Sigmoid colon (tissue), 4 donors: ENCODE measurements around the gene HTT.

ENCODE experiments used
- CTCF ChIP-seq, 4 experiments: fragments of 450-650 bp in 3 of 4; fragments of 200-600 bp in 1 of 4; IDR thresholded peaks; one replicate each; pipeline ENCODE4 v1.5.1; 2016 to 2019; ENCODE audit warnings: antibody characterized with exemption in 4 of 4, mild to moderate bottlenecking in 3 of 4, moderate library complexity in 2 of 4
- POLR2AphosphoS5 ChIP-seq, 4 donors: sonication (generic); formaldehyde crosslinking; IDR thresholded peaks; one replicate each; pipeline ENCODE4 v1.6.1; 2017; ENCODE audit warnings: antibody characterized with exemption in 4 of 4

- TF ChIP-seq CTCF (IDR thresholded peaks at IDR 0.05) (no peak), POLR2AphosphoS5 (IDR thresholded peaks at IDR 0.05) (no peak)
Observed at GRCh38 chr4:3248178-3248480, 173.6 kb downstream of the HTT start.
